ENCODE data around the gene NKAIN2.

- TF ChIP-seq POLR2A (IDR thresholded peaks at IDR 0.05), result no peak
- no peak for TF ChIP-seq CTCF (IDR thresholded peaks at IDR 0.05)
Observed at GRCh38 chr6:124599656-124600055, 796.0 kb downstream of the NKAIN2 start.
